SW 1271 (cell line): ENCODE results near the gene SNAPC2.
"Not testable (repeated sequence)": the region's sequence is repeated elsewhere in the genome, so short reads cannot be mapped to it uniquely, and the experiment has no call there.

Source experiments
- DNase-seq, 2 experiments: peaks; one replicate each; lab custom pipeline; 2025; lab: John Stamatoyannopoulos, UW

The SNAPC2 gene

DNA sequence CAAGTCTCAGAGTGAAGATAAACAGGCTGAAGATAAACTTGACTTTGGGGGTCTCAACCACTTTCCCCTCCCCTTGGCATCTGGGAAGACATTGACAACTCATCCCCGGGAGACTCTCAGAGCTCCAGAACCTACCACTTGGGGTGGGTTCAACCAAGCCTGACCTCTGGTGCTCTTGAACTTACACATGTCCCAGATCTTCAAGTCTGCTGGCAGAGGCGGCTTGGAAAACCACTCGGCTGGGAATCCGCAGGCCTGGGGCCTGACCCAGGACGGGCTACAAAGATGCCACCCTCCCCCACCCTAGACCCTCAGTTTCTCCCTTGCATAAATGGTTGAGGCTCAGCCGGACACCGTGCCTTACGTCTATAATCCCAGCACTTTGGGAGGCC lies 31.3 kb upstream of the SNAPC2 start:
- DNase-seq: no peak

GRCh38 chr19:7893362-7894101 lies 26.6 kb upstream of the SNAPC2 start:
- DNase-seq: not testable (repeated sequence)

DNA sequence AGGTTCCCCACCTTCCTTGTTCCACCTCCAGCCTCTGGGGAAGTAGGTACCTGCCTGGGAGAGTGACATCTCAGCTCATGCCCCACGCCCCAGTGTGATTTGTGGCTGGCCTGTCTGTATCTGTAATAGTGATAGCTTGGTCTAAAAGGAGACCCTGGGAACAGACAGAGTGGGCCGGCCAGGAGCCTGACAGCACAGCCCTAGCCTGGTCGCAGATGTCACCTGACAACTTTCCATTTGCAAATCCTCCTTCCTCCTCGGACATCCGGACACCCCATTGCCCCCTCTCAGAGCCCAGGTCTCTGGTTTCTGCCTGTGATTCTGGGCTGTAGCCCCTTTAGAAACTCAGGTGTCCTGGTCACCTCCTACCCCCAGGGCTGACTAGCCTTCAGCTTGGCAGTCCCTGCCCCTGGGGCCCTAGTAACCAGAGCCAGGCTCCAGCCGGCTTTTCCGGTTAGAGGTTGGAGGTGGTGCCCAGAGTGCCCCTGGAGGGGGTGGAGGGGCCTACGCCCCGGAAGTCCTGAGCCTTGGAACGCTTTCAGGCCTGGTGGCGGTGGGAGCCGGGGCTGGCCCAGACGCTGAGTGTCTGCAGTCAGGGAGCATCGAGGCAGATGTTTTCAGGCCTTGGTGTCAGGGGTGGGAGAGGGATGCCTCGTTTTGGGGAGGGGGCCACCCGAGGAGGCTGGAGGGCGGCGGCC lies 25.4 kb upstream of the SNAPC2 start:
- no peak for DNase-seq

DNA sequence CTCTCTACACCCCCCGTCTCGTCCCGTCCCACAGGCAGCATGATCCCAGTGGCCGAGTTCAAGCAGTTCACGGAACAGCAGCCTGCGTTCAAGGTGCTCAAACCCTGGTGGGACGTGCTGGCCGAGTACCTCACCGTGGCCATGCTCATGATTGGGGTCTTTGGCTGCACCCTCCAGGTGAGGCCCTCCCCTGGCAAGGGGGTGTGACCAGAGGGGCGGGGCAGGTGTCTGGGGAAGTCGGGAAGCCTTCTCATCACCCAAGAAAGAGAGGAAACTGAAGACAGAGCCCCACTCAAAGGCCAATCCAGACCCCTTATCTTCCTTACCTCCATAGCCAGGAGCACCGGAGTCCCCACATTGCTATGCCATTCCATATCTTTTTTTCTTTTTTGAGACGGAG lies 24.6 kb upstream of the SNAPC2 start:
- DNase-seq: no peak

- no peak for DNase-seq
Observed at GRCh38 chr19:7897292-7897691, 22.8 kb upstream of the SNAPC2 start.

DNA sequence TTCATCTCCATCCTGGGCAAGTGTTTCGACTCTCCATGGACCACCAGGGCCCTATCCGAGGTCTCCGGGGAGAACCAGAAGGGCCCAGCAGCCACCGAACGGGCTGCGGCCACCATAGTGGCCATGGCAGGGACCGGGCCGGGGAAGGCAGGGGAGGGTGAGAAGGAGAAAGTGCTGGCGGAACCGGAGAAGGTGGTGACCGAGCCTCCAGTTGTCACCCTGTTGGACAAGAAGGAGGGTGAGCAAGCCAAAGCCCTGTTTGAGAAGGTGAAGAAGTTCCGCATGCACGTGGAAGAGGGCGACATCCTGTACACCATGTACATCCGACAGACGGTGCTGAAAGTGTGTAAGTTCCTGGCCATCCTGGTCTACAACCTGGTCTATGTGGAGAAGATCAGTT lies 21.2 kb upstream of the SNAPC2 start:
- DNase-seq: no peak

GRCh38 chr19:7899751-7900378 lies 20.3 kb upstream of the SNAPC2 start:
- no peak for DNase-seq

- no peak for DNase-seq
Observed at GRCh38 chr19:7900401-7900870, 19.7 kb upstream of the SNAPC2 start.

DNA sequence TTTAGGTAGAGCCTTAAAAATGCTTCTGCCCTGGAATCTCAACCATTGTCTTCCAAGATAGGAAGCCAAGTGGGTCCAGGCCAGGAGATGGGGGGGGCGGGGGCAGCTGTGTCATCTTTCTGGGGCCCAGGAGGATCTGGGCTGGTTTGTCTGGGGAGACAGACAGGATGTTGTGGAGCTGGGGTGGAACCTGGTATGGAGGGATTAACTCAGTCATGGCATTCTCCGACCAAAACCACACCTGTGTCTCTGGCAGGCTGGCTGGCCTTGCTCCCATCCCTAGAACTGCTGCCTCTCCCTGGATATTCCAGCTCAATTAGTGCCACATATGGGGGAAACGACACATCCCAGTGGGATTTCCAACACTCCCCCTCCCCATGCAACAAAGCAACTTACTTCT lies 19.2 kb upstream of the SNAPC2 start:
- DNase-seq: no peak

DNA sequence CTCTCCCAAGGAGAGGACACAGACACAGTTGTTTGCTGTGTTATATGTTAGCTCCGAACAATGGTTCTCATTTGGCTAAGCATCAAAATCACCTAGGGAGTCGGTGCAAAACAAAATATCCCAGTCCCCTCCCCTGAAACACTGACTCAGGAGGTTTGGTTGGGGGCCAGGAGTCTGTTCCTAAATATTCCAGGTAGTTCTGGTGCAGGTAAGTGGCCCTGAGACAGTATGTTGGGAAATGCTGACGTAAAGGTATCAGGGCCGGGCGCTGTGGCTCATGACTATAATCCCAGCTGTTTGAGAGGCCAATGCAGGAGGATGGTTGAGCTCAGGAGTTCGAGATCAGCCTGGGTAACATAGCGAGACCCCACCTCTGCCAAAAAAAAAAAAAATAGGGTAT lies 18.8 kb upstream of the SNAPC2 start:
- no peak for DNase-seq

GRCh38 chr19:7902796-7903243 lies 17.3 kb upstream of the SNAPC2 start:
- DNase-seq: peak in 1 of 2 experiments; percentile 18

DNA sequence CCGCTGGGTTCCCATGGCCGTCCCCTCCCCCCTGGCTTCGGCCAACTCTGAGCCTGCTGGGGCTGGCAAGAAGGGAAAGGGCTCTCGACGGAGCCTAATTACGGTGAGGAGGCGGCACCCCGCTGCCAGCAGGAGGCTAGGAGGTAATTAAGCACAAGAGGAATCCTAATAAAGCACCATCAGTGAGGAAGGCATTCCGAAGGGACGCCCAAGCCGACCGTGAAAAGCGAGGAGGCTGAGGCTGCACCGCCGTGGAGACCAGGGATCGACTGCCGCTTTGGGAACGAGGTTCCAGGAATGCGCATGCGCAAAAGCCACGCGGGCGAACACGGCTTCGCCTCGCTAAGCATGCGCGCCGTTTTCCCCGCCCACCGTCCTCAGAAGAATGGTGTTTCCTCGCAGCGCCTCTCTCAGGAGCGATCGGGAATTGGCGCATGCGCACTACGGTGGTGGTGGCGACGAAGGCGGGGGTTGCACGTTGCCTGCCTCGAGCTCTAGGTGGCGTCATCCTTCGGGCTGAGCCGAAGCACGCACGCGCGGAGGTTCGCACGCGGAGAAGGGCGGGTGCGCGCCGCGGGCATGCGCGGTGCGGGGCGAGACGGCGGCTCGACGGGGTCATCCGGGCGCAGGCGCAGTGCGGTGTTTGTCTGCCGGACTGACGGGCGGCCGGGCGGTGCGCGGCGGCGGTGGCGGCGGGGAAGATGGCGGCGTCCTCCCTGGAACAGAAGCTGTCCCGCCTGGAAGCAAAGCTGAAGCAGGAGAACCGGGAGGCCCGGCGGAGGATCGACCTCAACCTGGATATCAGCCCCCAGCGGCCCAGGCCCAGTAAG lies 16.7 kb upstream of the SNAPC2 start, which contains the start of gene MAP2K7:
Gene MAP2K7, plus strand, starts transcription at position 634 of the 830 bp plus-strand sequence. Its CDS starts 68 bp downstream, at position 702.
- peak; percentile 91 to 98 for DNase-seq

GRCh38 chr19:7904074-7905020 lies 15.8 kb upstream of the SNAPC2 start:
- DNase-seq: no peak

GRCh38 chr19:7905268-7905667 lies 14.9 kb upstream of the SNAPC2 start:
- DNase-seq: no peak

DNA sequence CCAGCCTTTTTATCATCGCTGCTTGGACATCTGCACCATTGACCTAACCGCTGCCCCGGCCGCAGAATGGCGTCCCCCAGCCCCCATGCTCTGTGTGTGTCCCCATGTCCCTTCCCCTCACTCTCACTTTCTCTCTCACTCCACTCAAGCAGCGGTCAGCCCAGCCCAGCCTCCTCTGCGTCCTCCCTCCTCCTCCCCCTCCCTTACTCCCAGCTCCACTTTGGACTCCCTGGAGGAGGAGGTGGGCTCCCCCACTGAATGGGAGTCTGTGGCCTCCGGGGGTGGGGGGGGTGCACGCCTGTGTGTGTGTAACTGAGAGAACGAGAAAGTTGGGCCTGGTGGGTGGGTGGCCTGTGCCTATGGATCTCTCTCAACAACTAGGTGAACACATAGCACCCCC lies 14.3 kb upstream of the SNAPC2 start:
- no peak for DNase-seq

DNA sequence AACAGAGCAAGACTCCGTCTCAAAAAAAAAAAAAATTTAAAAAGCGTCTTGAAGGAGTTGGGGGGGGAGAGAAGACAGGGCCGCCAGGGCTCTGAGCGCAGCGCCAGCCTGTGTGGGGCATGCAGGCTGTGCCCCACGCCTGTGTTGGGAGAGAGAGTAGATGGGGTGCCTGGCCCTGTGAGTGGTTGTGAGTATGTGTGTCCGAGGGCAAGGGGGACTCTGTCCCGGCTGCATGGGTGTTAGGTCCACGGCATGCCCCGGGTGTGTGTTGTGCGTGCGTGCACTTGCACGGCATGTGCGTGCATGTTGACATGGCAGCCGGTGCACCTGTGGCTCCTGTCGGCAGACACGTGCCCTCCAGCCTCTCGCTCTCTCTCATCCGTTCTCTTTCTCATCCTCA lies 13.0 kb upstream of the SNAPC2 start:
- no peak for DNase-seq

- DNase-seq: no peak
Observed at GRCh38 chr19:7907544-7907943, 12.6 kb upstream of the SNAPC2 start.

GRCh38 chr19:7908078-7908699 lies 11.9 kb upstream of the SNAPC2 start:
- DNase-seq: no peak

- DNase-seq: no peak
Observed at GRCh38 chr19:7908742-7909461, 11.2 kb upstream of the SNAPC2 start.
